Erythroblast (primary cell): ENCODE measurements around the gene OTOG.

Source experiments
- GATA1 ChIP-seq: IDR thresholded peaks from 2 replicates; pipeline ENCODE4 v1.6.1; 2011; ENCODE audit warnings: low read depth, mild to moderate bottlenecking, control low read depth, low read length, moderate library complexity
- POLR2A ChIP-seq: IDR thresholded peaks from 2 replicates; pipeline ENCODE4 v1.6.1; 2011; ENCODE audit warnings: mild to moderate bottlenecking, low read length

DNA sequence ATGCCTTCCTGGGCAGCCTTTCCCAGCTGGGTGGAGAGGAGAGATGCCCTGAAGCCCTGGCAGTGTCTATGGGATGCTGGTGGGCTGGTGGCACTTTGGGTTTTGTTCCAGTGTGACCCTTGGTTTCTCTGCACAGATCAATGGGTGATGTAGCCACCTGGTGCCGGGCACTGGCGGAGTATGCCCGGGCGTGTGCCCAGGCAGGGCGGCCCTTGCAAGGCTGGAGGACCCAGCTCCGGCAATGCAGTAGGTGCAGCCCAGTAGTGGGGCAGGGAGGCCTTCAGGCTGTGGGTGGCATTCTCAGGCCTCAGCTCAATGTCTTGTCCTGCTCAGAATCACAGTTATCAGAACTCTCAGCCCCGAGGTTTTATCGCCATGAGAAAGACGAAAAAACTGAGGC, 11.9 kb downstream of the OTOG start:
- TF ChIP-seq POLR2A (no peak), GATA1 (no peak)
